HG03196 (cell line): Measurements from ENCODE around the gene MCFD2.

Experiments used
- ATAC-seq: cut with Tn5 transposase; IDR thresholded peaks from one replicate; pipeline ENCODE4 v1.9.1; 2021; ENCODE audit not compliant: unreplicated experiment

The MCFD2 gene

GRCh38 chr2:46852598-46852997 lies 63.0 kb downstream of the MCFD2 start:
- ATAC-seq: no peak

- no peak for ATAC-seq
Measured at GRCh38 chr2:46852124-46852523, 63.5 kb downstream of the MCFD2 start.
